ENCODE data around the gene RNASE9. TPM values are rescaled to one million over a fixed set of nuclear protein-coding genes. Genes with fewer than 3 reads are reported as not detected.
"Not testable (repeated sequence)": the region's sequence is repeated elsewhere in the genome, so short reads cannot be mapped to it uniquely, and the experiment has no call there.

The RNASE9 gene
- total RNA-seq, 1 experiment from 2014 or later = not detected

DNA sequence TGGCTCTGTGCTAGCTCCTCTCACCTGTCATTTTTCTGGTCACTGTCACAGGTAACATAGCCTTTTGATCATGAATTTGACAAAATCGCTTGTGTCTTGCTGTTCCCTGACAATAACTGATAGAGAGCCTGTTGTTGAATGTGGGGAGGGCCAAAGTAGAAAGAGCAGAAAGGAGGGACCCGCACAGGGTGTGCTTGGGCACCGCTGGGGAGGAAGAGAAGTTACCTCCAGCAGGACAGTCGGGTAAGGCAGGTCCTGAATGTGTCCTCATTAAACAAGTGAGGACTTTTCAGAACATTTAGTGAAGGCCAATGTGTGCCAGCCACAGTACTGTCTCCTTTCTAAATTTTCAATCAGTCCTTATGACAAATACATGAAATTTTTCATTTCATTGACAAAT is 30.4 kb upstream of the RNASE9 start, which contains the start of gene RNASE12:
Gene RNASE12, minus strand, starts transcription at position 142 of the 400 bp plus-strand sequence. CDS start 653 bp downstream, outside the sequence.
- Histone ChIP-seq H3K27me3 (ENCODE audit: control insufficient read depth, insufficient read depth, low read length) (no peaks in the 10 kb centered on the region), H3K36me3 (replicated peaks; ENCODE audit: control insufficient read depth, insufficient read depth, low read length) (no peaks in the 10 kb centered on the region), H3K4me3 (ENCODE audit: insufficient read depth, low read depth, low read length) (no peak within 1 kb of the TSS)
- DNase-seq = peak; percentile 17

DNA sequence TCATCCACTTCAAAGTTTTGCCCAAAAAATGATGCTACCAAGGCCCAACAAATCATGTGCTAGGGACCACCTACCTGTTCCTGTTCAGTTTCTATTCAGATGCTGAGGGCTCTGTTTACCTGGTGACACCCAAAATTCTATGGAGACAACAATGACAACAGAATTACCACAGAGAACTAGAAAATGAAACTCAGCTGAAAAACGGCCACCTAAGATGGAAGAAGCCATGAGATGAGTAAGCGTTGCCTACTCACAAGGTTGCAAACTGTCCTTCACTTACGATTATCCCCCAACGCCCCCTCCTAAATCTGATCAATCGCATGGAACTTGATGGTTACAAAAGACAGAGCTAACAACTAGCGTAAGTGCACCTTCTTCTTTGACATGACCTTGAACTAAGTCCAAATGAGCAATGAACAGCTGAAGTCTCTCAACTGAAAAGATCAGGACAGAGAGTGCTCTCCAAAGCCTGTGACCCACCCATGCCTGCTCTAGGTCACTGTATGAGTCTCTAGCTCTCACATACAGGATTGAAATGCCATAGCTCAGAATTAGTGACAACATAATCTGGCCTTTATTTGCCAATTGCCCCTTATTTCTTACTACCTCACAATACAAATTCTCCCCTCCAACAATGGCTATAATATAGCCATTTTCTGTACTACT is 26.8 kb upstream of the RNASE9 start, which contains the start of gene RNASE11:
Gene RNASE11, minus strand, starts transcription at position 513 of the 666 bp plus-strand sequence.
- peak; percentile 11 for DNase-seq
- Histone ChIP-seq H3K36me3 (replicated peaks; ENCODE audit: control insufficient read depth, insufficient read depth, low read length) (no peaks in the 10 kb centered on the region), H3K27me3 (ENCODE audit: control insufficient read depth, insufficient read depth, low read length) (no peaks in the 10 kb centered on the region), H3K4me3 (ENCODE audit: insufficient read depth, low read depth, low read length) (no peak within 1 kb of the TSS)

DNA sequence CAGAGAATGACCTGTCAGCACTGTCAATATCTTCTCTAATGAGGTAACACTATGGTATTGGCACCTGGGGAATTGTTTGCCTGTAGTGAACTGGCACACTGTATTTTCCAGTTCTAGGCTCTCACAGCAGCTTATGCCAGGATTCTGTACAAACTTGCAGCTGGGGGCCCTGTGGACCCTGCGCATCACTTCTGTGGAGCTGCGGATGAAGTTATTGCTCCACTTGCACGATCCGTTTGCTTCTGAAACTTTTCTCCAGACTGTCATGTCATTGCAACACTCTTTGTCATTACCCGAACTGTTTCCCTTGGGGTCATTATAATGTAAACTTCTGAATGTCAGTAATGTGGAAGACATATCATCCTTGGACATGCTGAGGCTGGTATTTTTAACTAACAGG is 23.1 kb upstream of the RNASE9 start:
- H3K36me3 ChIP-seq (replicated peaks; ENCODE audit: control insufficient read depth, insufficient read depth, low read length) = no peaks in the 10 kb centered on the region
- no peak for DNase-seq
- no peak overlapping the region for H3K4me3 ChIP-seq (ENCODE audit: insufficient read depth, low read depth, low read length)
- H3K27me3 ChIP-seq (ENCODE audit: control insufficient read depth, insufficient read depth, low read length) = no peaks in the 10 kb centered on the region

DNA sequence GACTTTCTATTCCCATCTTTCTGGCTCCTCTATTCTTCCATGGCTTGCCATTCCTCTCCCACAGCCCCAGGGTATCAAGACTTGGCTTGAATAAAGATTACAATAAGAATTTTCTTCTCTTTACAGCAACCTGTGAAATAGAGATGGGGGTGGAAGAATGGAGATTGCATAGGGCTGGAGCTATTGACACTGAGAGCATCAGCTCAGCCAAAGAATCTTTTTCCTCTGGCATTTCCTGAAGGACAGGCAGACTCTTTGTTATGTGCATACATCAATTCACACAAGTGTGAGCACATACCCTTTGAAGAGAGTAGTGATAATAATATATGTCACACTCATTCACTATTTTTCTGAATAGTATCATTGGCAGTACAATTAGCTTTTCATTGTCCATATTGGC is 22.3 kb upstream of the RNASE9 start:
- DNase-seq = no peak
- Histone ChIP-seq H3K36me3 (replicated peaks; ENCODE audit: control insufficient read depth, insufficient read depth, low read length) (no peaks in the 10 kb centered on the region), H3K4me3 (ENCODE audit: insufficient read depth, low read depth, low read length) (no peak overlapping the region), H3K27me3 (ENCODE audit: control insufficient read depth, insufficient read depth, low read length) (no peaks in the 10 kb centered on the region)

DNA sequence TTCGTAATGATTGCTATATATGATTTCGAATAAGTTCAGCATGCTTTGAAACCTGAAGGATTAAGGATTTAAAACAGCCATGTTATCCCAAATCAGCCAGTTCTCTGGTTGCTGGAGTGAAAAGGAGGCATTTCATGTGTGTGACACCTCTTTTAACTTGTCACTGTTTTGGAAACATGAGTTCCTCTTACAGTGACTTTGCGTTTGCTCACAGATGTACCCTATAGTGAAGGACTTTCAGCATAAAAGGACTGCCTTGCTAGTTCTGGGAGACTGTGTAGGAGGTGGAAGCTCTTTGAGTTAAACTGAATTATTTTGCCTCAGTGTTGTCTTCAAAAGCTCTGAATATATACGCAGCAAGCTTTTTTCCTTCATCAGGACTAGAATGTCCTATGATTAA is 19.4 kb upstream of the RNASE9 start:
- DNase-seq = no peak
- H3K4me3 ChIP-seq (ENCODE audit: insufficient read depth, low read depth, low read length) = no peak overlapping the region
- H3K36me3 ChIP-seq (replicated peaks; ENCODE audit: control insufficient read depth, insufficient read depth, low read length) = no peaks in the 10 kb centered on the region
- no peaks in the 10 kb centered on the region for H3K27me3 ChIP-seq (ENCODE audit: control insufficient read depth, insufficient read depth, low read length)

DNA sequence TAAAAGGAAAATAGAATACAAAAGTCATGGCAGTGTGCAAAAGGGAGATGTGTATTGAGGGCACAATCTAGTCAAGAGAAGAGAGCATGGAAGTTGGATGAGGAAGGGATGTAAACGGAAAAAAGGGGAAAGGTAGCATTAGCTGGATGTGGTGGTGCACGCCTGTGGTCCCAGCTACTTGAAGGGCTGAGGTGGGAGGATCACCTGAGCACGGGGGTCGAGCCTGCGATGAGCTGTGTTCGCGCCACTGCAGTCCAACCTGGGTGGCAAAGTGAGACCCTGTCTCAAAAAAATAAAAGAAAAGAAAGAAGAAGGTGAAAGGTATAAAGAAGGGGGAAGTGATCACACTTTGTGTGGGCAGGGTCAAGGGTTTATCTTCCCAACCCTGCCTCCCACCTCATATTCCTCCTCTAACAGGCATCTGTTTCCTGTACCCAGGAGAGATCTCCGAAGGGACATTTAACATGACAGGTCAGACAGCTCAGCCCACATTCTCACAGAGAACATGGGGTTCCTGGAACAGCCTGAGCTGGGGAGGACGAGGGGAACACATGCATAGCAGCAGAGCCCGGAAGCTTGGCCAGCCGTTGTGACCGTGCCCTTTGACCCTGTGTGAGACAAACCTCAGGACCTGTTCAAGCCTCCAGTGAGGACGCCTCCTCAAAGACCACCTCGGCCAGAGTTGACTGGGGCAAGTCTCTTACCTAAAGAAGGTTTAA is 18.1 kb upstream of the RNASE9 start:
- no peaks in the 10 kb centered on the region for H3K27me3 ChIP-seq (ENCODE audit: control insufficient read depth, insufficient read depth, low read length)
- no peaks in the 10 kb centered on the region for H3K36me3 ChIP-seq (replicated peaks; ENCODE audit: control insufficient read depth, insufficient read depth, low read length)
- H3K4me3 ChIP-seq (ENCODE audit: insufficient read depth, low read depth, low read length) = no peak overlapping the region
- DNase-seq = no peak

DNA sequence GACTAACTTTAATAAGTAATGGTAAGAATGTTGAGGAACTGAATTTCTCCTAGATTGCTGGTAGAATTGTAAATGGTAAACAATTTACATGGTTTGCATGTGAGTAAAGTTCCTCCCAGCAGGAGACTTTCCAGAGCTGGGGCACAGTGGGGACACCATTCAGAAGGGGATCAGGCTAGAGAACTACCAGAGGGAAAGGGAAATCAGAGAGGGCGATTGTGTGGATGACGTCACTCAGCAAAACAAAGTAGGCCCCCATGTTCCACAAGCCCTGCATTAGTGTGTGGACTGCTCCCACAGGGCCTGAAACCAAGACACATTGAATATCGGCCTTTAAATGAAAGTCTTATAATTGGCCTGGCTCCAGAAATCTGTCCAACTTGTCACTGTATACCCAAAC is 17.5 kb upstream of the RNASE9 start:
- DNase-seq = peak; percentile 68

DNA sequence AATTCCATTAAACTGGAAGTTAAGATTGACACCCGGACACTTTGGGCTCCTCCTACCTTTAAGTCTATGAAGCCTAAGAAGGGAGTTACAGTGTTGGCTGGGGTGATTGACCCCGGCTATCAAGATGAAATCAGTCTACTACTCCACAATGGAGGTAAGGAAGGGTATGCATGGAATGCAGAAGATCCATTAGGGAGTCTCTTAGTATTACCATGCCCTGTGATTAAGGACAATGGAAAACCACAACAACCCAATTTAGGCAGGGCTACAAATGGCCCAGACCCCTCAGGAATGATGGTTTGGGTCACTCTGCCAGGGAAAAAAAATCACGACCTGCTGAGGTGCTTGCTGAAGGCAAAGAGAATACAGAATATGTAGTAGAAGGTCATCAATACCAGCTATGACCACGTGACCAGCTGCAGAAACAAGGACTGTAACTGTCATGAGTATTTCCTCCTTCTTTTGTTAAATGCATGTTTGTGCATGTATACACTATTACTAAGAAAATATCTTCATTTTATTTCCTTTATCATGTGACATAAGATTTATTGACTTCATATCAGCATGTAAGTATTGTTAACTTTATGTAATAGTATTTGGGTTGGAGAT is 11.6 kb upstream of the RNASE9 start:
- DNase-seq; H3K4me3 ChIP-seq (ENCODE audit: insufficient read depth, low read depth, low read length); H3K36me3 ChIP-seq (replicated peaks; ENCODE audit: control insufficient read depth, insufficient read depth, low read length); H3K27me3 ChIP-seq (ENCODE audit: control insufficient read depth, insufficient read depth, low read length): not testable (repeated sequence)

More for the DNA sequence above, 17.5 kb upstream of the RNASE9 start:
- Histone ChIP-seq H3K4me3 (ENCODE audit: insufficient read depth, low read depth, low read length) (no peak overlapping the region), H3K36me3 (replicated peaks; ENCODE audit: control insufficient read depth, insufficient read depth, low read length) (no peaks in the 10 kb centered on the region), H3K27me3 (ENCODE audit: control insufficient read depth, insufficient read depth, low read length) (no peaks in the 10 kb centered on the region)

DNA sequence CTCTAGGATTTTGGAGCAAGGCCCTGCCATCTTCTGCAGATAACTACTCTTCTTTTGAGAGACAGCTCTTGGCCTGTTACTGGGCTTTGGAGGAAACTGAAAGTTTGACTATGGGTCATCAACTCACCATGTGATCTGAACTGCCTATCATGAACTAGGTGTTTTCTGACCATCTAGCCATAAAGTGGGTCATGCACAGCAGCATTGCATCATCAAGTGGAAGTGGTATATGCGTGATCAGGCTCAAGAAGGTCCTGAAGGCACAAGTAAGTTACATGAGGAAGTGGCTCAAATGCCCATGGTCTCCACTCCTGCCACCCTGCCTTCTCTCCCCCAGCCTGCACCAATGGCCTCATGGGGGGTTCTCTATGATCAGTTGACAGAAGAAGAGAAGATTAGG is 9.9 kb upstream of the RNASE9 start:
- H3K4me3 ChIP-seq (ENCODE audit: insufficient read depth, low read depth, low read length); H3K36me3 ChIP-seq (replicated peaks; ENCODE audit: control insufficient read depth, insufficient read depth, low read length); H3K27me3 ChIP-seq (ENCODE audit: control insufficient read depth, insufficient read depth, low read length); DNase-seq: not testable (repeated sequence)

DNA sequence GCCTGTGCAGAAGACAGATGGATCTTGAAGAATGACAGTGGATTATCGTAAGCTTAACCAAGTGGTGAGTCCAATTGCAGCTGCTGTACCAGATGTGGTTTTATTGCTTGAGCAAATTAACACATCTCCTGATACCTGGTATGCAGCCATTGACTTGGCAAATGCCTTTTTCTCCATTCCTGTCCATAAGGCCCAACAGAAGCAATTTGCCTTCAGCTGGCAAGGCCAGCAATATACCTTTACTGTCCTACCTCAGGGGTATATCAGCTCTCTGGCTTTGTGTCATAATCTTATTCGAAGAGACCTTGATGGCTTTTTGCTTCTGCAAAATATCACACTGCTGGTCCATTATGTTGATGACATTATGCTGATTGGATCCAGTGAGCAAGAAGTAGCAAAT is 9.0 kb upstream of the RNASE9 start:
- not testable (repeated sequence) for DNase-seq; H3K36me3 ChIP-seq (replicated peaks; ENCODE audit: control insufficient read depth, insufficient read depth, low read length); H3K27me3 ChIP-seq (ENCODE audit: control insufficient read depth, insufficient read depth, low read length); H3K4me3 ChIP-seq (ENCODE audit: insufficient read depth, low read depth, low read length)

DNA sequence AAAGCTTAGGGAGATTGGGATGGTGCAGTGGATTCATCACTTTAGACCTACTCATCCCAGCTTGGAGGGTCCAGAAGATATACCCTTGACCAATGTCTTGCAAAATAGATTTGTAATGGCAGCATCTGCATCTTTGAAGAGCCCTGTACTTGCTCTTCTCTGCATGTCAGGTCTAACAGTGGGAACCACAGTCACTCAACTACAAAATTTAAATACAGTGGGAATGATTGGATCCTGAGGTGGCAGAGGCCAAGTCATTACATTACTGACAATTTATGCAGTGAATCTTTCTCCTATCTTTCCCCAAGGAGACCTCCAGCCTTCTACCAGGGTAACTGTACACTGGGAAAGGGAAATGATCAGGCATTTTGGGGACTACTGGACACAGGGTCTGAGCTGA is 8.2 kb upstream of the RNASE9 start:
- Histone ChIP-seq H3K4me3 (ENCODE audit: insufficient read depth, low read depth, low read length) (no peak overlapping the region), H3K27me3 (ENCODE audit: control insufficient read depth, insufficient read depth, low read length) (no peaks in the 10 kb centered on the region), H3K36me3 (replicated peaks; ENCODE audit: control insufficient read depth, insufficient read depth, low read length) (no peaks in the 10 kb centered on the region)
- no peak for DNase-seq

DNA sequence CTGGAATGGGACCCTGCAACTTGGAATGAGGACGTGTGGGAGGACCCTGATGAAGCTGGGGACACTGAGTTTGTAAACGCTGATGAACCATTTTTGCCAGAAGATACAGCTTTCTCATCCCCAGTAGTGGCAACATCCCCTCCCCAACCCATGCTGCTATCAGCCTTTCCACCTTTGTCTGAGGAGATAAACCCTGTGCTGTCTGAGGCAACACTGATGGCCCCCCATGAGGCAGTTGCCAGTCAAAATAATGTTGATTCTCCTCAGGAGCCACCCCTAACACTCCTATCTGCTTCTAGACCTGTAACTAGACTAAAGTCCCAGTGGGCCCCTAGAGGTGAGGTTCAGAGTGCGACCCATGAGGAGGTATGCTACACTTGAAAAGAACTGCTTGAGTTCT is 7.5 kb upstream of the RNASE9 start:
- Histone ChIP-seq H3K4me3 (ENCODE audit: insufficient read depth, low read depth, low read length) (no peak overlapping the region), H3K36me3 (replicated peaks; ENCODE audit: control insufficient read depth, insufficient read depth, low read length) (no peaks in the 10 kb centered on the region), H3K27me3 (ENCODE audit: control insufficient read depth, insufficient read depth, low read length) (no peaks in the 10 kb centered on the region)
- no peak for DNase-seq

DNA sequence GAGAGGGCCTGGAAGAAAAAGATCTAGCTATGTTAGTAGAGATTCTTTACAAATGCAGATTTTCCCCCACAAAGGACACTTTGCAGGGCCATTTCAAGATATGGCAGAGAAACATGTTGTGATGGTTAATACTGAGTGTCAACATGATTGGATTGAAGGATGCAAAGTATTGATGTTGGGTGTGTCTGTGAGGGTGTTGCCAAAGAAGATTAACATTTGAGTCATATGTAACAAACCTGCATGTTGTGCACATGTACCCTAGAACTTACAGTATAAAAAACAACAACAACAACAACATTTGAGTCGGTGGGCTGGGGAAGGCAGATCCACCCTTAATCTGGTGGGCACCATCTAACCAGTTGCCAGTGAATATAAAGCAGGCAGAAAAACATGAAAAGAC is 6.4 kb upstream of the RNASE9 start:
- not testable (repeated sequence) for DNase-seq; H3K27me3 ChIP-seq (ENCODE audit: control insufficient read depth, insufficient read depth, low read length); H3K4me3 ChIP-seq (ENCODE audit: insufficient read depth, low read depth, low read length); H3K36me3 ChIP-seq (replicated peaks; ENCODE audit: control insufficient read depth, insufficient read depth, low read length)

DNA sequence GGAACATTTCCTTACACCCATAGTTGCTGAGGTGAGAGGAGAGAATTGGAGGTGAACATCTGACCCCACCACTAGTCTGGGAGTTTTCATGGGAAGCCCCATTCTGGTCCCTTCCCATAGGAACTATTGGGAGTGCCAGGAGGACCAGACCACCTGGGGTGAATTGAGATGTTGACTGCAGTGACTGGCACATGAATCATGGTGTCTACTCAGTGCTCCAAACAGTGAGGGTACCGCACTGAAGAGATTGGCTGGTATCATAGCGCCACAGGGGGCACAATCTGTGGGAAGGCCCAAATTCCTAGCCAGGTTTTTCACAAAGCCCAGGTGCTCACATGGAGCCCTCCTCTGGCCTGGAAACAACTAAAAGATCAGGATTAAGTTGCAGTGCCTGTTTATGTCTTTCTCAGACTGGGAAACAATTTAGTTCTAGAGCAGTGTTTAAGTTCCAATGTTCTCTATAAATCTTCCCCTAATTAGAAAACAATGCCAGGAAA is 3.7 kb upstream of the RNASE9 start:
- no peaks in the 10 kb centered on the region for H3K27me3 ChIP-seq (ENCODE audit: control insufficient read depth, insufficient read depth, low read length)
- no peak overlapping the region for H3K4me3 ChIP-seq (ENCODE audit: insufficient read depth, low read depth, low read length)
- H3K36me3 ChIP-seq (replicated peaks; ENCODE audit: control insufficient read depth, insufficient read depth, low read length) = no peaks in the 10 kb centered on the region
- no peak for DNase-seq

DNA sequence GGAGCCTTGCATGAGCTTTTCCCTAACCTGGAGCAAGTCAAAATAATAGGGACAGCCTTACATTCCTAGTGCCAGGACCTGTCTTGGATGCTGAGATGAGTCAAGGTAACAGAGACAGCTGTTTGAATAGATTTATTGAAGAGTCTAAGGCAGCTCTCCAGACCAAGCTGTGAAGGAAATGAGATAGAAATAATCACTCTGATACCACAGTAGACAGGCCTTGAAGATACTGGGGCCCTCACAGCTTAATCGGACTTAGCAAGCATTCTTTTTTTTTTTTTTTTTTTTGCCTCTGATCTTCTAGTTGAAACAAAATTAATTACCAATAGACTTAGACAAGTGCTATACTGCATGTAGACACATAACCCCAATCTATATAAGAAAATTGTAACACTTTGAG is 3.1 kb upstream of the RNASE9 start:
- H3K36me3 ChIP-seq (replicated peaks; ENCODE audit: control insufficient read depth, insufficient read depth, low read length) = no peaks in the 10 kb centered on the region
- no peak for DNase-seq
- H3K4me3 ChIP-seq (ENCODE audit: insufficient read depth, low read depth, low read length) = no peak overlapping the region
- no peaks in the 10 kb centered on the region for H3K27me3 ChIP-seq (ENCODE audit: control insufficient read depth, insufficient read depth, low read length)

Data from H7 (cell line).